ENCODE data around the gene MYO16.

Gene MYO16

DNA sequence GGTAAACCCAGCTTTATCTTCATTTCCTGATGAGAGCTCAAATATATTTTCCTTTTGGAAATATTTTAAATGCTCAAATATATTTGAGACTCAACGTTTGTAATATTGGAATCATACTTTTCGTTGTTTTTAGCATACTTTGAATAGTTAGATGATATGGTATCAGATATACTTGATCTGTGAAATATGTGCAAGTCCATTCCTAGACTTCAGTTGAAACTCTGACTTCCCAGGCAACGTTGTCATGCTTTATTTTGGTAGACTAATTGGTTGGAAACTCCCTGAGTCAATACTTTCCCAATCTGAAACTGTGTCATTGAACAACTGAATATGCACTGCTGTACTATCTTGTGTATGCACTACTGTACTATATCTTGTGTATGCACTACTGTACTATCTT lies 378.5 kb downstream of the MYO16 start:
- H4K20me1 ChIP-seq (ENCODE audit: low read depth, low read length) = no peaks in the 10 kb centered on the region
- no peaks in the 10 kb centered on the region for H3K9me3 ChIP-seq (ENCODE audit: insufficient read depth, low read length)
- no peaks in the 10 kb centered on the region for H3K9me2 ChIP-seq (replicated peaks; ENCODE audit: insufficient read depth, low read length)
- TF ChIP-seq EZH2phosphoT487 (conservative IDR thresholded peaks at IDR 0.05; ENCODE audit: low read length) = no peak
- TF ChIP-seq, protein P1, sequence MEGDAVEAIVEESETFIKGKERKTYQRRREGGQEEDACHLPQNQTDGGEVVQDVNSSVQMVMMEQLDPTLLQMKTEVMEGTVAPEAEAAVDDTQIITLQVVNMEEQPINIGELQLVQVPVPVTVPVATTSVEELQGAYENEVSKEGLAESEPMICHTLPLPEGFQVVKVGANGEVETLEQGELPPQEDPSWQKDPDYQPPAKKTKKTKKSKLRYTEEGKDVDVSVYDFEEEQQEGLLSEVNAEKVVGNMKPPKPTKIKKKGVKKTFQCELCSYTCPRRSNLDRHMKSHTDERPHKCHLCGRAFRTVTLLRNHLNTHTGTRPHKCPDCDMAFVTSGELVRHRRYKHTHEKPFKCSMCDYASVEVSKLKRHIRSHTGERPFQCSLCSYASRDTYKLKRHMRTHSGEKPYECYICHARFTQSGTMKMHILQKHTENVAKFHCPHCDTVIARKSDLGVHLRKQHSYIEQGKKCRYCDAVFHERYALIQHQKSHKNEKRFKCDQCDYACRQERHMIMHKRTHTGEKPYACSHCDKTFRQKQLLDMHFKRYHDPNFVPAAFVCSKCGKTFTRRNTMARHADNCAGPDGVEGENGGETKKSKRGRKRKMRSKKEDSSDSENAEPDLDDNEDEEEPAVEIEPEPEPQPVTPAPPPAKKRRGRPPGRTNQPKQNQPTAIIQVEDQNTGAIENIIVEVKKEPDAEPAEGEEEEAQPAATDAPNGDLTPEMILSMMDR (IDR thresholded peaks at IDR 0.05; ENCODE audit: insufficient read depth, low read length, poor library complexity, severe bottlenecking) = no peak
- no peak overlapping the region for H3K4me3 ChIP-seq (ENCODE audit: insufficient read depth, low read length, poor library complexity, severe bottlenecking)
- no peaks in the 10 kb centered on the region for H3F3A ChIP-seq (ENCODE audit: insufficient read depth)
- no peaks in the 10 kb centered on the region for H3K36me3 ChIP-seq (ENCODE audit: low read length)
- H3K4me2 ChIP-seq (ENCODE audit: low read depth, low read length, poor library complexity, severe bottlenecking) = no peak overlapping the region
- H3K79me2 ChIP-seq (ENCODE audit: insufficient read depth, low read length) = no peaks in the 10 kb centered on the region
- H3K27ac ChIP-seq (ENCODE audit: low read depth, low read length) = no peak overlapping the region
- no peak overlapping the region for H2AFZ ChIP-seq (ENCODE audit: low read depth, low read length, severe bottlenecking)
- H3K27me3 ChIP-seq (ENCODE audit: low read length) = peaks cover 3% of the 10 kb centered on the region; the same call in 1 of the 2 replicates
- no peak overlapping the region for H3K9ac ChIP-seq (ENCODE audit: low read length)

DNA sequence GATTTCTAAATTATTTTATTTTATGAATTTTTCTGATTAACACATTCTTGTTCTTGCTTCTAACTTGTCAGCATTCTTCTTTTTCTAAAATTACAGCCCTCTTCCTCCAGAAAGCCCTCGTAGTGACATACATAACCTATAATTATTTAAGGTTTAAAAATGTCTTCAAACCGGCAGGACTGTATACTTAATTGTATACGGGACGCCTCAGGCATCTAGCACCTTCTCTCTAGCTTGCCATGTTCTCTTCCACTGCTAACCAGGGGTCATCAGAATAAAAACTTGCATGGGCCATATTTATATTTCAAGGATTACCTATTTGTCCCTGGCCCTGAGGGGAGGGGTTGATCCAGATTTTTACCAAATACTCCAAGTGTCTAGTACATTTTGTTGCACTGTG lies 380.3 kb downstream of the MYO16 start:
- H3K79me2 ChIP-seq (ENCODE audit: insufficient read depth, low read length) = no peaks in the 10 kb centered on the region
- H3K9me2 ChIP-seq (replicated peaks; ENCODE audit: insufficient read depth, low read length) = no peaks in the 10 kb centered on the region
- H3K36me3 ChIP-seq (ENCODE audit: low read length) = no peaks in the 10 kb centered on the region
- TF ChIP-seq, protein P1 (IDR thresholded peaks at IDR 0.05; ENCODE audit: insufficient read depth, low read length, poor library complexity, severe bottlenecking) = no peak
- no peak for TF ChIP-seq EZH2phosphoT487 (conservative IDR thresholded peaks at IDR 0.05; ENCODE audit: low read length)
- no peak overlapping the region for H3K4me3 ChIP-seq (ENCODE audit: insufficient read depth, low read length, poor library complexity, severe bottlenecking)
- no peaks in the 10 kb centered on the region for H4K20me1 ChIP-seq (ENCODE audit: low read depth, low read length)
- H3K27me3 ChIP-seq (ENCODE audit: low read length) = peaks cover 2% of the 10 kb centered on the region; the same call in 1 of the 2 replicates
- no peak overlapping the region for H3K4me2 ChIP-seq (ENCODE audit: low read depth, low read length, poor library complexity, severe bottlenecking)
- H3K9ac ChIP-seq (ENCODE audit: low read length) = no peak overlapping the region
- no peak overlapping the region for H2AFZ ChIP-seq (ENCODE audit: low read depth, low read length, severe bottlenecking)
- H3K9me3 ChIP-seq (ENCODE audit: insufficient read depth, low read length) = no peaks in the 10 kb centered on the region
- H3F3A ChIP-seq (ENCODE audit: insufficient read depth) = no peaks in the 10 kb centered on the region
- no peak overlapping the region for H3K27ac ChIP-seq (ENCODE audit: low read depth, low read length)

DNA sequence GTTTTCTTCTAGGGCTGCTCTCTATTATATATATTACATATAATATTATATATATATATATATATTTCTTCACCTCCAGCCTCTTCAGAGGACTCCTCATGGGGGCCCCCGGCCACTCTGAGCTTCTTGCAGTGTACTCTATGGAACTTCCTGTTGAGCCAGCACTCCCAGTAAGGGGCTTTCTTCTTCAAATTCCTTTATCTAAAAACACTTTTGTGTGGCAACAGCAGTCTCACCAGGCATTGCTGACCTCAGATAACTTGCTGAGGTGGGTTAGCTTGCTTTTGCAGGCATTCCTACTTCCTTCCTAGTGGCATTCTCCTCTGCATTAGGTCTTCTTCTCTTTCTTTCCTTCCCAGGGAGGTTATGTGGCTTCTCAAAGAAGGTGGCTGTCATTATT lies 381.5 kb downstream of the MYO16 start:
- Histone ChIP-seq H3K36me3 (ENCODE audit: low read length) (no peaks in the 10 kb centered on the region), H3K79me2 (ENCODE audit: insufficient read depth, low read length) (no peaks in the 10 kb centered on the region), H3K27me3 (ENCODE audit: low read length) (no peaks in the 10 kb centered on the region; the same call in 1 of the 2 replicates), H3K4me3 (ENCODE audit: insufficient read depth, low read length, poor library complexity, severe bottlenecking) (no peak overlapping the region), H3K9me3 (ENCODE audit: insufficient read depth, low read length) (no peaks in the 10 kb centered on the region), H4K20me1 (ENCODE audit: low read depth, low read length) (no peaks in the 10 kb centered on the region), H3K9me2 (replicated peaks; ENCODE audit: insufficient read depth, low read length) (no peaks in the 10 kb centered on the region), H2AFZ (ENCODE audit: low read depth, low read length, severe bottlenecking) (no peak overlapping the region), H3K27ac (ENCODE audit: low read depth, low read length) (no peak overlapping the region), H3K9ac (ENCODE audit: low read length) (no peak overlapping the region), H3F3A (ENCODE audit: insufficient read depth) (no peaks in the 10 kb centered on the region), H3K4me2 (ENCODE audit: low read depth, low read length, poor library complexity, severe bottlenecking) (no peak overlapping the region)
- TF ChIP-seq, protein P1 (IDR thresholded peaks at IDR 0.05; ENCODE audit: insufficient read depth, low read length, poor library complexity, severe bottlenecking) = no peak
- TF ChIP-seq EZH2phosphoT487 (conservative IDR thresholded peaks at IDR 0.05; ENCODE audit: low read length) = no peak
